ENCODE data around the gene ADD1. TPM values are rescaled to one million over a fixed set of nuclear protein-coding genes. Genes with fewer than 3 reads are reported as not detected.
"Not testable (repeated sequence)": the region's sequence is repeated elsewhere in the genome, so short reads cannot be mapped to it uniquely, and the experiment has no call there.

ADD1 gene
- total RNA-seq, 1 donor from 2014 or later = 155 TPM

DNA sequence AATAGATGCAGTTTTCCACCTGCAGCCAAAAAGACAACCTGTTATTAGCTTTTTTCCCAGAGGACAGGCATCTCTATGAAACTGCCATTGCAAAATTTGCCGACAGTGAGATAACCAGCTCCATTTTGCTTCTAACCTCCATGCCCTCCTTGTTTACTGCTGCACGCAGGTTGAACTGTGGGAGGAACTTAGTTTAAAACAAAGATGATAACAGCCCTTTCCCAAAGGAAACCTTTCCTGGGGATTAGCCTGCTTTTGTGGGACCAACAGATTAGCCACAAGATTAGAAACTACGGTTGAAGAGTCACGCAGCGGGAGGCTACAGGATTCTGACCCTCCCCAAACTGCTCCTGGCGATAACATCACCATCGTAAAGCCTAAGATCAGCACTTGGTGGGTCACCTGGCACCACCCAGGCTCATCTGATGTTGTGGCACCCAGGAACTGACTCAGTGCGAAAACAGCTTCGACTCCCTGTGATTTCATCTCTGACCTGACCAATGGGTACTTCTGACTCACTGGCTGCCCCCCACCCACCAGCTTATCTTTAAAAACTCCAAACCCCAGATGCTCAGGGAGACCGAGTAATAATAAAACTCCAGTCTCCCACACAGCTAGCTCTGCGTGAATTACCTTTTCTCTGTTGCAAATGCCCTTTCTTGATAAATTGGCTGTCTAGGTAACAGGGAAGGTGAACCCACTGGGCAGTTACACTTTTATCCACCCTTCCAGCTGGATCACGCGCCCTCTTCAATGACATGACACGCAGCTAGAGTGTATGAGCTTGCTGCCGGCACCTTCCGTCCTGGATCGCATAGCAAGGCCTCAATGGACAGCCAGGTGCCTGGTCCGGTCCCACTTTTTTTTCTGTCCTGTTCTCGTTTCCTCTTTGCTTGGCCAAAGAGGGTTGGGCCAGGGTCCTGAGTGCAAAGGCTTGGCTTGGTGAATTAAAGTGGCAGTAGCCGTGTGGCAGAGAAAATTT is 92.4 kb downstream of the ADD1 start:
- Histone ChIP-seq H3K9me3 (ENCODE audit: control insufficient read depth in 3 of 3, low read length in 3 of 3) (no peaks in the 10 kb centered on the region), H3K36me3 (ENCODE audit: control insufficient read depth in 3 of 3, insufficient read depth in 3 of 3, low read length in 3 of 3) (peaks cover 35 to 40% (median 40%) of the 10 kb centered on the region in 3 donors), H3K4me1 (ENCODE audit: control insufficient read depth in 3 of 3, insufficient read depth in 3 of 3, low read length in 3 of 3) (peaks cover 38 to 51% (median 50%) of the 10 kb centered on the region in 3 donors), H3K27me3 (ENCODE audit: control insufficient read depth in 3 of 3, insufficient read depth in 3 of 3, low read length in 3 of 3) (no peaks in the 10 kb centered on the region), H3K9ac (ENCODE audit: low read depth in 1 of 3, low read length in 3 of 3) (peak overlapping the region; percentile 94 to 95 (median 95)), H3K27ac (ENCODE audit: low read depth, low read length) (peak overlapping the region; percentile 84), H3K4me3 (ENCODE audit: low read length in 3 of 3) (peak overlapping the region; percentile 86 to 95 (median 94))

DNA sequence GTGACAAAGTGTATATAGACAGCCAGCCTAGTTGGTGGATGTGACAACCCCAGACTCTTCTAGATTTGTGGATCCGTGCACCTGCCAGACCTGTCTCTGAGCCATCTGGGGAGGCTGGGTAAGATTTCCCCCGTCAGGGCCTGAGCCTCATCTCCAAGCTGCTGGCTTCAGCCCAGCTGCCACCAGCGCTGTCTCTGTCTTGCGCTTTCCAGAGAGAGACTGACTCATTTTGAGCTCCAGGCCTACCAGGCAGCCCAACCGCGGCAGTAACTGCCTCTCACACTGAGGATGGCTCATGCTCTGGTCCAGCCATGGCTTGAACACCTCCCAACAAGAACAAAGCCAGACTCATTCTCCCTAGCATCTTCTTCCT is 93.1 kb downstream of the ADD1 start:
- Histone ChIP-seq H3K4me1 (ENCODE audit: control insufficient read depth in 3 of 3, insufficient read depth in 3 of 3, low read length in 3 of 3) (peaks cover 38 to 49% (median 46%) of the 10 kb centered on the region in 3 donors), H3K9me3 (ENCODE audit: control insufficient read depth in 3 of 3, low read length in 3 of 3) (no peaks in the 10 kb centered on the region), H3K4me3 (ENCODE audit: low read length in 3 of 3) (peak overlapping the region in 2 of 3 donors; percentile 34 to 45), H3K27me3 (ENCODE audit: control insufficient read depth in 3 of 3, insufficient read depth in 3 of 3, low read length in 3 of 3) (no peaks in the 10 kb centered on the region), H3K36me3 (ENCODE audit: control insufficient read depth in 3 of 3, insufficient read depth in 3 of 3, low read length in 3 of 3) (peaks cover 42 to 47% (median 47%) of the 10 kb centered on the region in 3 donors), H3K9ac (ENCODE audit: low read depth in 1 of 3, low read length in 3 of 3) (peak overlapping the region; percentile 20 to 95 (median 24)), H3K27ac (ENCODE audit: low read depth, low read length) (peak overlapping the region; percentile 84)

- H3K4me1 ChIP-seq (ENCODE audit: control insufficient read depth in 3 of 3, insufficient read depth in 3 of 3, low read length in 3 of 3) = peaks cover 35 to 48% (median 41%) of the 10 kb centered on the region in 3 donors
- no peaks in the 10 kb centered on the region for H3K27me3 ChIP-seq (ENCODE audit: control insufficient read depth in 3 of 3, insufficient read depth in 3 of 3, low read length in 3 of 3)
- peak overlapping the region; percentile 84 for H3K27ac ChIP-seq (ENCODE audit: low read depth, low read length)
- H3K9ac ChIP-seq (ENCODE audit: low read depth in 1 of 3, low read length in 3 of 3) = peak overlapping the region in 2 of 3 donors; percentile 24 to 95
- no peaks in the 10 kb centered on the region for H3K9me3 ChIP-seq (ENCODE audit: control insufficient read depth in 3 of 3, low read length in 3 of 3)
- H3K36me3 ChIP-seq (ENCODE audit: control insufficient read depth in 3 of 3, insufficient read depth in 3 of 3, low read length in 3 of 3) = peaks cover 47 to 53% (median 53%) of the 10 kb centered on the region in 3 donors
- peak overlapping the region in 2 of 3 donors; percentile 34 to 45 for H3K4me3 ChIP-seq (ENCODE audit: low read length in 3 of 3)
These were observed 93.7 kb downstream of the ADD1 start for GRCh38 chr4:2937146-2937857.

DNA sequence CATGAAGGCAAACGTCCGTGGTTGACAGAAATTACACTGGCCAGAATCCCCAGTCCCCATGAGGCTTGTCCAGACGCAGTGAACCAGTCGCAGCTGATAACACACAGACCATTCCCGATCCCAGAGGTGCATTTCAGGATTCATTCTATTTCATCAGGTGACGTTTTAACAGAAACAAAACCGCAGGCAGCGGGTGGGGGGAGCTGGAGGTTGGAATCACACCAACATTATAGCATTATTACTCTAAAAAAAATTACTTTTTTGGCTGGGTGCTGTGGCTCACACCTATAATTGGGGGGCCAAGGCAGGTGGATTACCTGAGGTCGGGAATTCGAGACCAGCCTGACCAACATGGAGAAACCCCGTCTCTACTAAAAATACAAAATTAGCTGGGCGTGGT is 94.3 kb downstream of the ADD1 start:
- Histone ChIP-seq H3K27ac (ENCODE audit: low read depth, low read length) (no peak overlapping the region), H3K27me3 (ENCODE audit: control insufficient read depth in 3 of 3, insufficient read depth in 3 of 3, low read length in 3 of 3) (no peaks in the 10 kb centered on the region), H3K4me1 (ENCODE audit: control insufficient read depth in 3 of 3, insufficient read depth in 3 of 3, low read length in 3 of 3) (peaks cover 32 to 41% (median 34%) of the 10 kb centered on the region in 3 donors), H3K4me3 (ENCODE audit: low read length in 3 of 3) (no peak overlapping the region), H3K9ac (ENCODE audit: low read depth in 1 of 3, low read length in 3 of 3) (no peak overlapping the region), H3K36me3 (ENCODE audit: control insufficient read depth in 3 of 3, insufficient read depth in 3 of 3, low read length in 3 of 3) (peaks cover 53 to 60% (median 59%) of the 10 kb centered on the region in 3 donors), H3K9me3 (ENCODE audit: control insufficient read depth in 3 of 3, low read length in 3 of 3) (no peaks in the 10 kb centered on the region)

GRCh38 chr4:2938411-2938810 is 94.8 kb downstream of the ADD1 start:
- not testable (repeated sequence) for H3K9me3 ChIP-seq (ENCODE audit: control insufficient read depth in 3 of 3, low read length in 3 of 3); H3K27ac ChIP-seq (ENCODE audit: low read depth, low read length); H3K9ac ChIP-seq (ENCODE audit: low read depth in 1 of 3, low read length in 3 of 3); H3K27me3 ChIP-seq (ENCODE audit: control insufficient read depth in 3 of 3, insufficient read depth in 3 of 3, low read length in 3 of 3); H3K4me3 ChIP-seq (ENCODE audit: low read length in 3 of 3)
- peaks cover 28 to 37% (median 31%) of the 10 kb centered on the region in 3 donors for H3K4me1 ChIP-seq (ENCODE audit: control insufficient read depth in 3 of 3, insufficient read depth in 3 of 3, low read length in 3 of 3)
- H3K36me3 ChIP-seq (ENCODE audit: control insufficient read depth in 3 of 3, insufficient read depth in 3 of 3, low read length in 3 of 3) = peaks cover 57 to 64% (median 64%) of the 10 kb centered on the region in 3 donors

DNA sequence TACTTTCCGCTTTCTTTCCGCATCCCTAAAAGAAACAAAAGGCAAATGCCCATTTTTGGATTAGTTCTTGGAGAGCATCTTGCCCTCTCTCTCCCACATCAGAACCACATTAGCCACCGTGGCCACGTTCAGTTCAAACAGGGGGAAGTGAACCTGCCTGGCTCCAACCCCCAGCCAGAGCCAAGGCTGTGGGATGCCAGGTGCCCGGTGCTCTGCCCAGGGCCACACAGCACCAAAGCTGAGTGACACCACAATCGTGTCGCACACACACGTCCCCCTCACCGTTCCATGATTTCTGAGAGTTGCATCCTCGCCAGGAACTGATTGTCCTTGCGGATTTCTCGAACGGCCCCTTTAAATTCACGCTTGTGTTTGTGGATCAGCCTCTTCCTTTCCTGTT is 95.3 kb downstream of the ADD1 start:
- no peak overlapping the region for H3K9ac ChIP-seq (ENCODE audit: low read depth in 1 of 3, low read length in 3 of 3)
- H3K27ac ChIP-seq (ENCODE audit: low read depth, low read length) = no peak overlapping the region
- H3K4me3 ChIP-seq (ENCODE audit: low read length in 3 of 3) = no peak overlapping the region
- H3K36me3 ChIP-seq (ENCODE audit: control insufficient read depth in 3 of 3, insufficient read depth in 3 of 3, low read length in 3 of 3) = peaks cover 59 to 69% (median 67%) of the 10 kb centered on the region in 3 donors
- no peaks in the 10 kb centered on the region for H3K9me3 ChIP-seq (ENCODE audit: control insufficient read depth in 3 of 3, low read length in 3 of 3)
- H3K4me1 ChIP-seq (ENCODE audit: control insufficient read depth in 3 of 3, insufficient read depth in 3 of 3, low read length in 3 of 3) = peaks cover 26 to 32% (median 26%) of the 10 kb centered on the region in 3 donors
- no peaks in the 10 kb centered on the region for H3K27me3 ChIP-seq (ENCODE audit: control insufficient read depth in 3 of 3, insufficient read depth in 3 of 3, low read length in 3 of 3)

DNA sequence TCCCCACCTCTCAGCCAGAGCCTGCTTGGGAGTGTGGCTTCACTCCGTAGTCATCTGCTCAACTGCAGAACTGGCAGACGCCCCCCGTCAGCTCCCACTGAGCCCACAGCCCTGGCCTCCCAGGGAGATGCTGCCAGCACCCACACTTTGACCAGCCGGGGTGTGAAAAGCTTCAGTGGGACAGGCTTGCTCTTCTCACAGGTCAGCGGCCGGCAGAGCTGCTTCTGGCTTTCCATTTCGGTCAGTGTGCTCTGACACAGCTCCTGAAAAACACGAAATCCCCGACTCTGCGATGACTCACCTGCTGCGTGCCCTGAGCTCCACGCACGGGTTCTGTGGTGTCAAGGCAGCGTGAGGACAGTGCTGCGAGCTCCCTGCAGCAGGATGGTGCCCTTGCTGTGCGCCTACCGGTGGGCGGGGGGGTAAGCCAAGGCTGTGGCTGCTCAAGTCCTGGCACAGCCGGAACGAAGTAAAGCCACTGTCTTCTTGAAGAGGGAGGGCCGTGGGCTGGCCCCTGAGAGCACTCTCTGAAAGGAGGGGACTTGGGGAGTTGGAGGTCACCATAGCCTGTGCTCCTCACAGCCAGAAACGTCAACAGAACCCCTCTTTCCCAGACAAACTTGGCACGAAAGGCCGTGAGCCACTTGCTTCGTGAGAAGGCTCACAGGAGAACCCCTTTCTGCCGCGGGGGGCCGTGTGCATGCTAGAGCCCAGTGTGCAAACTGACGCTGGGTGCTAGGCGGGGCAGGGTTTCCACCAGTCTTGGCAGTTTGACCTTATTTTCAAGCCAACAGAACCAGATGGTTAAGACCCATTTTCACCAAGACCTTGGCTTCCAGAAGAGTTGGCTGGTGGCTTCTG is 96.0 kb downstream of the ADD1 start:
- Histone ChIP-seq H3K9me3 (ENCODE audit: control insufficient read depth in 3 of 3, low read length in 3 of 3) (no peaks in the 10 kb centered on the region), H3K4me1 (ENCODE audit: control insufficient read depth in 3 of 3, insufficient read depth in 3 of 3, low read length in 3 of 3) (peaks cover 26 to 30% (median 26%) of the 10 kb centered on the region in 3 donors), H3K27me3 (ENCODE audit: control insufficient read depth in 3 of 3, insufficient read depth in 3 of 3, low read length in 3 of 3) (no peaks in the 10 kb centered on the region), H3K9ac (ENCODE audit: low read depth in 1 of 3, low read length in 3 of 3) (no peak overlapping the region), H3K27ac (ENCODE audit: low read depth, low read length) (no peak overlapping the region), H3K4me3 (ENCODE audit: low read length in 3 of 3) (no peak overlapping the region), H3K36me3 (ENCODE audit: control insufficient read depth in 3 of 3, insufficient read depth in 3 of 3, low read length in 3 of 3) (peaks cover 62 to 73% (median 71%) of the 10 kb centered on the region in 3 donors)

DNA sequence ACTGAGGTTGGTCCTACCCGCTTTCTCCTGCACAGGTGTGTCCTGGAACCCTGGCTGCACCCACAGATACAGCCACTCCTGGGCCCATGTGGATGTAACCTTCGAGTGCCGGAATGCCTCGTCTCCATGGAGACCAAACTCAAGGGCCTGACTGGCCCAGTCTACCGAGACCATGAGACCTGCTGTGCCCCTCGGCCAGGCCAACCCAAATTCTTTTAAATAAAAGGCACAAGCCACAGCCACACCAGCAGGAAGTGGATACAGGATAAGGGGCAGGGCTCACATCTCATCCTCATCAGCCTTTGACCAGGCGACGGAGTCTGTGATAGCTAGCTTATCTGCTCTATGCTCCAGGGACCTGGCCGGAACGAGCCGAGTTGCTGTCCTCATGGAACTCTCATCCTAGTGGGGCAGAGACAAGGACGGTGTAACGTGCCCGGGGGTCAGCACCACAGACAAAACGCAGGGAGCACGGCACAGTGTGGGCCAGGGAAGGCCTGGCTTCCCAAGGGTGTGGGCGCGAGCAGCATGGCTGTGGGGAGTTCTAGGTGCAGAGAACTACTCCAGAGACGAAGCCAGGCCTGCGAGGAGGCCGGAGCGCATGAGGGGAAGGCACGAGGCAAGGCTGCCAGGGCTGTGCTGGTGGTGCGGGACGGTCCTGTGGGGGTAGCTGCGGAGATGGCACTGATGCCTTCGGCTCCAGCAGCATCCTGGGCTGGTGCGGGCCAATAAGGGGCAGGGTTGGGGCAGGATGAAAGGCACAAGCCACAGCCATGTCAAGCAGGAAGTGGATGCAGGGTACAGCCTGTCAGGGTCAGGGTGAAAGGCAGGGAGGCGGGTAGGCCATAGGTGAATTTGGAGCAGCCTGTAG is 96.9 kb downstream of the ADD1 start:
- no peak overlapping the region for H3K9ac ChIP-seq (ENCODE audit: low read depth in 1 of 3, low read length in 3 of 3)
- H3K36me3 ChIP-seq (ENCODE audit: control insufficient read depth in 3 of 3, insufficient read depth in 3 of 3, low read length in 3 of 3) = peaks cover 71 to 82% (median 77%) of the 10 kb centered on the region in 3 donors

More for the DNA sequence above, 96.9 kb downstream of the ADD1 start:
- Histone ChIP-seq H3K4me3 (ENCODE audit: low read length in 3 of 3) (no peak overlapping the region), H3K4me1 (ENCODE audit: control insufficient read depth in 3 of 3, insufficient read depth in 3 of 3, low read length in 3 of 3) (peaks cover 22 to 23% (median 22%) of the 10 kb centered on the region in 3 donors), H3K9me3 (ENCODE audit: control insufficient read depth in 3 of 3, low read length in 3 of 3) (no peaks in the 10 kb centered on the region), H3K27ac (ENCODE audit: low read depth, low read length) (no peak overlapping the region), H3K27me3 (ENCODE audit: control insufficient read depth in 3 of 3, insufficient read depth in 3 of 3, low read length in 3 of 3) (no peaks in the 10 kb centered on the region)
